Gastrocnemius medialis (tissue), 4 donors: ENCODE data around the gene TBX18.

Source experiments
- POLR2A ChIP-seq, 2 donors: fragments of 450-650 bp; IDR thresholded peaks; one replicate each; pipeline ENCODE4 v1.6.1; 2017; ENCODE audit warnings: antibody characterized with exemption in 2 of 2, mild to moderate bottlenecking in 2 of 2, moderate library complexity in 2 of 2
- TF ChIP-seq, protein P1 (sequence below), 5 experiments: fragments of 450-650 bp in 3 of 5; fragments of 200-600 bp in 2 of 5; sonication (generic) in 2 of 5; IDR thresholded peaks in 4 of 5; conservative IDR thresholded peaks in 1 of 5; 1 replicate in 4 of 5; 2 replicates in 1 of 5; pipeline ENCODE4 v1.5.1; 2016 to 2019; ENCODE audit warnings: antibody characterized with exemption in 5 of 5, mild to moderate bottlenecking in 3 of 5, moderate library complexity in 3 of 5

GRCh38 chr6:84796343-84796742, 31.9 kb upstream of the TBX18 start:
- TF ChIP-seq, protein P1, sequence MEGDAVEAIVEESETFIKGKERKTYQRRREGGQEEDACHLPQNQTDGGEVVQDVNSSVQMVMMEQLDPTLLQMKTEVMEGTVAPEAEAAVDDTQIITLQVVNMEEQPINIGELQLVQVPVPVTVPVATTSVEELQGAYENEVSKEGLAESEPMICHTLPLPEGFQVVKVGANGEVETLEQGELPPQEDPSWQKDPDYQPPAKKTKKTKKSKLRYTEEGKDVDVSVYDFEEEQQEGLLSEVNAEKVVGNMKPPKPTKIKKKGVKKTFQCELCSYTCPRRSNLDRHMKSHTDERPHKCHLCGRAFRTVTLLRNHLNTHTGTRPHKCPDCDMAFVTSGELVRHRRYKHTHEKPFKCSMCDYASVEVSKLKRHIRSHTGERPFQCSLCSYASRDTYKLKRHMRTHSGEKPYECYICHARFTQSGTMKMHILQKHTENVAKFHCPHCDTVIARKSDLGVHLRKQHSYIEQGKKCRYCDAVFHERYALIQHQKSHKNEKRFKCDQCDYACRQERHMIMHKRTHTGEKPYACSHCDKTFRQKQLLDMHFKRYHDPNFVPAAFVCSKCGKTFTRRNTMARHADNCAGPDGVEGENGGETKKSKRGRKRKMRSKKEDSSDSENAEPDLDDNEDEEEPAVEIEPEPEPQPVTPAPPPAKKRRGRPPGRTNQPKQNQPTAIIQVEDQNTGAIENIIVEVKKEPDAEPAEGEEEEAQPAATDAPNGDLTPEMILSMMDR (IDR thresholded peaks at IDR 0.05 in 4 of 5, conservative IDR thresholded peaks at IDR 0.05 in 1 of 5) = no peak
- no peak for TF ChIP-seq POLR2A (IDR thresholded peaks at IDR 0.05)
